ENCODE results near the gene SCN3A.

GRCh38 chr2:165087933-165088901 is 115.6 kb downstream of the SCN3A start:
- TF ChIP-seq CTCF (IDR thresholded peaks at IDR 0.05; ENCODE audit: extremely low read depth in 1 of 2, insufficient read depth in 1 of 2, low read depth in 1 of 2, low read length in 2 of 2): no peak
- TF ChIP-seq POLR2AphosphoS5 (IDR thresholded peaks at IDR 0.05; ENCODE audit: insufficient read depth, low read depth, low read length): no peak
